HFFc6 (cell line): ENCODE measurements around the gene RNF26. TPM values are rescaled to one million over a fixed set of nuclear protein-coding genes. Genes with fewer than 3 reads are reported as not detected.

Source experiments
- DNase-seq: peaks from one replicate; pipeline ENCODE4 v3.0.0-alpha.2; 2018
- H3K27ac Mint-ChIP-seq: 2 replicates; pipeline ENCODE4 v1.8.0; 2020; ENCODE audit warnings: mild to moderate bottlenecking, mixed read lengths
- H3K27me3 Mint-ChIP-seq: 2 replicates; pipeline ENCODE4 v1.8.0; 2021; ENCODE audit warnings: mild to moderate bottlenecking, moderate library complexity, mixed read lengths; ENCODE audit not compliant: insufficient read depth
- H3K36me3 Mint-ChIP-seq: 2 replicates; pipeline ENCODE4 v1.8.0; 2021; ENCODE audit warnings: low read depth, mixed read lengths
- H3K4me1 Mint-ChIP-seq: 2 replicates; pipeline ENCODE4 v1.8.0; 2020; ENCODE audit warnings: low read depth, mixed read lengths
- H3K4me3 Mint-ChIP-seq: 2 replicates; pipeline ENCODE4 v1.8.0; 2020; ENCODE audit warnings: mild to moderate bottlenecking, moderate library complexity, mixed read lengths
- H3K9me3 Mint-ChIP-seq: 2 replicates; pipeline ENCODE4 v1.8.0; 2020; ENCODE audit warnings: mild to moderate bottlenecking, mixed read lengths
- total RNA-seq, 6 experiments: library from RNA; stranded (reverse); fragmentation: NEBNext Ultra II Directional; extraction: Animal tissue kit (Norgen Biotek cat#: 25700); gene quantifications; 2 replicates in 1 of 6; 3 replicates in 5 of 6; pipeline ENCODE4 v1.2.3, GENCODE V29; 2021
- TF ChIP-seq, protein P1 (sequence below): fragments of 200-600 bp; sonication (generic); IDR thresholded peaks from 2 replicates; pipeline ENCODE4 v1.5.0; 2021; ENCODE audit warnings: antibody characterized with exemption, mild to moderate bottlenecking

RNF26 gene
- total RNA-seq, 6 experiments from 2014 or later, result 48.6 to 63.5 (median 52.7) TPM

DNA sequence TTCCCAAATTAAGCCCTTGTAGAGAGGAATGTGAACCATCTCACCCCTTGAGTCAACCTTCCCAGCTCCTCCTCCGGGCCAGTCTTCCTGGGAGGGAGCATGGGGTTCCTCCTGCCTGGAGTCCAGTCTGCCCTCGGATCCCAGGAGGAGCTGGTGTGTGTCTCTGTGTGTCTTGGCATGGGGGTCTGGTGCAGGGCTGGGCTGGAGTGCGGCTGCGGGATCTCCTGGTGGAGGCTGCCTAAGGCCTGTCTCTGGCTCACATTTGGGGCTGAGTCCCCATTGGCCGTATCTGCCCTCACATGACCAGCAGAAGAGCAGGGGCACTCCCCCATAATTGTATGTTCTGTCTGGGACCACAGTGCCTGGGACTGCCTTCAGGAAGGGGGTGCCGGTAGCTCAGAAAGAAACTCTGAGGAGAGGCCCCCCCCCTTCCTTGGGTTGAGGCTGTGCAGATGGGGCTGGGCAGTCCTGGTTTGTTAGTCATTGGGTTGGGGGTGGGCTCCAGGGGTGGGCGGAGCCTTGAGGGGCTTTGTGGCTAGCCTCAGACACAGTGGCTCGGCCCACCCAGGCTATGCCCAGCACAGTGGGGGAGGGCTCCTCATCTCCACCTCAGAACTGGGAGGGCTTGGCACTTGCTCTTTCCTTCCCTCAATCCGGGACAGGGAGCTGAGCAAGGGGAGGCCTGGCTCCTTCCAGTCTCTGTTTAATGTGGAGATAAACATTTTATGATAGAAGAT is 3.4 kb downstream of the RNF26 start:
- Mint-ChIP-seq H3K36me3 (peaks cover 21% of the 10 kb centered on the region; the same call in 1 of the 2 replicates), H3K27me3 (peaks cover 12% of the 10 kb centered on the region), H3K4me3 (peak overlapping the region; percentile 78), H3K9me3 (no peaks in the 10 kb centered on the region), H3K4me1 (peaks cover 61% of the 10 kb centered on the region), H3K27ac (peak overlapping the region; percentile 88)
- peak; percentile 54 for DNase-seq
- TF ChIP-seq, protein P1, sequence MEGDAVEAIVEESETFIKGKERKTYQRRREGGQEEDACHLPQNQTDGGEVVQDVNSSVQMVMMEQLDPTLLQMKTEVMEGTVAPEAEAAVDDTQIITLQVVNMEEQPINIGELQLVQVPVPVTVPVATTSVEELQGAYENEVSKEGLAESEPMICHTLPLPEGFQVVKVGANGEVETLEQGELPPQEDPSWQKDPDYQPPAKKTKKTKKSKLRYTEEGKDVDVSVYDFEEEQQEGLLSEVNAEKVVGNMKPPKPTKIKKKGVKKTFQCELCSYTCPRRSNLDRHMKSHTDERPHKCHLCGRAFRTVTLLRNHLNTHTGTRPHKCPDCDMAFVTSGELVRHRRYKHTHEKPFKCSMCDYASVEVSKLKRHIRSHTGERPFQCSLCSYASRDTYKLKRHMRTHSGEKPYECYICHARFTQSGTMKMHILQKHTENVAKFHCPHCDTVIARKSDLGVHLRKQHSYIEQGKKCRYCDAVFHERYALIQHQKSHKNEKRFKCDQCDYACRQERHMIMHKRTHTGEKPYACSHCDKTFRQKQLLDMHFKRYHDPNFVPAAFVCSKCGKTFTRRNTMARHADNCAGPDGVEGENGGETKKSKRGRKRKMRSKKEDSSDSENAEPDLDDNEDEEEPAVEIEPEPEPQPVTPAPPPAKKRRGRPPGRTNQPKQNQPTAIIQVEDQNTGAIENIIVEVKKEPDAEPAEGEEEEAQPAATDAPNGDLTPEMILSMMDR, result no peak

DNA sequence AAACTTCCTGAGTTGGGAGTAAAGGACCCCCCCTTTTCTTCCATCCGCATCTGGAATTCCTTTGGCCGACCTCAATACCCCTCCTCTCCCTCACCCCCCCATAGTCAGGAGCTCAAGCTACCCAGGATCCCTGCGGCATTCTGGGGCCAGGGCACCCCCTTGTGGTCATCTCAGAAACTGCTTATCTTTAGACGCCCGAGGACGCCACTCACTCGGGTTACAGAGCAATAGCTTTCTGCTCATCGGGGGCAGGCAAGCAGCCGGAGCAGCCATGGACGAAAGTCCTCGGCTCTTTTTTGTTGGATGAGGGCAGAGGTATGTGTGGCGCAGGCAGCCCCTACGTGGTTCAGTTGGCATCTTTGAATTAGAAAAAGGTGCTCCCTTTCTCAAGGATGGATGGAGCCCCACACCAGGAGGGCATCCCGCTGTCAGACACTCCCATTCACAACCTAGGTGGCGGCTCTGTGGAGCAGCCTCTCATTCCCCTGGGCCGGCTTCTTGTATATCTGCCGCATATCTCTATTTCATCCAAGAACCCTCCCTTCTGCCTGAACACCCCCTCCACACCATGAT is 4.1 kb downstream of the RNF26 start:
- peaks cover 21% of the 10 kb centered on the region; the same call in 1 of the 2 replicates for H3K36me3 Mint-ChIP-seq
- peak; percentile 52 for DNase-seq
- H3K9me3 Mint-ChIP-seq, result no peaks in the 10 kb centered on the region
- H3K4me1 Mint-ChIP-seq, result peaks cover 61% of the 10 kb centered on the region
- H3K27me3 Mint-ChIP-seq, result peaks cover 18% of the 10 kb centered on the region
- H3K4me3 Mint-ChIP-seq, result peak overlapping the region; percentile 78
- peak overlapping the region; percentile 88 for H3K27ac Mint-ChIP-seq
- TF ChIP-seq, protein P1, result peak; percentile 89

DNA sequence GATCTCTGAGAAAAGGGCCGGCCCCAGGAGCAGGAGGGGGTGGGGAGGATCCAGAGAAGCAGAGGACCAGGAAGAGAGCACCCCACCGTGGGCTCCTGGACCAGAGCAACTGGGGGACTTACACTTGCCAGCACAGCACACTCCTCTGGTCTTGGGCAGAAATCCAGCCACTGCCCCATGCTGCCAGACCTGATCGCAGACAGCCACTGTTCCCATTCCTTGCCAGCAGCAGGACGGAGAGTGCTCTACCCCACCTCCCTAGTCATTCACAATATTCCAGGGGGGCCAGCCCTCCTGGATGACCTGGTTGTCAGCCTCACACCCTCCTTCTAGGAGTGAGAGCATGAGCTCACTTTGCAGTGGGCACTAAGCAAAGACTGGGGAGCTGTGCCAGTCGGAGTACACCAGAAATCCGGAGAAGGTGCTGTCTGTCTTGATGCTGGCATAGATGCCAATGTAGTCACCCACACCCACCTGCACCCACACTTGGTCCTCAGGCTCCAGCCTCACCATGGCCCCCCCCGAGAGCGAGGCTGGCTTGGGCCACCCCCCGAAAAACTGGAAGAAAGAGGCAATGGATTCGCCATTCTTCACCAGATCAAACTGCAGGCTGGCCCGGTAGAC is 4.8 kb downstream of the RNF26 start:
- Mint-ChIP-seq H3K4me3 (peak overlapping the region; percentile 78), H3K36me3 (peaks cover 21% of the 10 kb centered on the region; the same call in 1 of the 2 replicates), H3K27me3 (peaks cover 18% of the 10 kb centered on the region), H3K27ac (peak overlapping the region; percentile 88), H3K9me3 (no peaks in the 10 kb centered on the region), H3K4me1 (peaks cover 55% of the 10 kb centered on the region)
- DNase-seq, result no peak
- TF ChIP-seq, protein P1, result no peak

DNA sequence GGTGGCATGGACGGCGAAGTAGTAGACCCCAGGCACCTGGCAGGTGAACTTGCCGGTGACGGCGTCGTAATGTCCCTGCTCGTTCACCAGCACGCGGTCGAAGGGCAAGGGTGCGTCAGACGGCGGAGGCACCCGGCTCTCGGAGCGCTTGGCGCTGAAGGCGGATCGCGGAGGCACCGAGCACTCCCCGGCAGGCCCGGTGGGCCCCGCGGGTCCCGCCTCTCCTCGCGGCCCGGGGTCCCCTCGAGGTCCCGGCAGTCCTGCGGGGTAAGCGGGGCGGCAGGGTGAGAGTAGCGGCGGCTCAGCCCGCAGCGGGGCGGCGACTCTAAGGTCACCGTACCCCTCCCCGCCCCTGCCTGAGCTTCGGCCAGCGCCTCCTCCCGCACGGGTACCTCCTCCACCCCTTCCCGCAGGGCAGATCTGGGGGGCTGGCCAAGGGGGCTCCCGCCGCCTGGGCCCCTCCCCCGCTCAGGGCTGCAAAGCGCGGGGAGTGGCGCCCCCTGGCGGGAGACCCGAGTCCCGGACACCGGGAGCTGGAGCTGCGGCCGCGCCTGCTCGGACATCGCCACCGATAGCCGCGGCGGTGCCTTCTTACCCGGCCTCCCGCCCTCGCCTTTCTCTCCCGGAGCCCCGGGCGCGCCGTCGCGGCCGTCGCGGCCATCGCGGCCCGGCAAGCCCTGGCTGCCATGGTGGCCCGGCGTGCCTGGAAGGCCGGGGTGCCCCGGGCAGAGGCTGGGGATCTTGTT is 5.4 kb downstream of the RNF26 start:
- H3K4me1 Mint-ChIP-seq, result peaks cover 55% of the 10 kb centered on the region
- TF ChIP-seq, protein P1, result peak; percentile 99
- H3K9me3 Mint-ChIP-seq, result no peaks in the 10 kb centered on the region
- peaks cover 18% of the 10 kb centered on the region; the same call in 1 of the 2 replicates for H3K36me3 Mint-ChIP-seq
- DNase-seq, result no peak
- peak overlapping the region; percentile 83 for H3K4me3 Mint-ChIP-seq
- H3K27ac Mint-ChIP-seq, result no peak overlapping the region
- H3K27me3 Mint-ChIP-seq, result peaks cover 18% of the 10 kb centered on the region
